CD4-positive, alpha-beta T cell (primary cell): ENCODE results near the gene HK1. TPM values are rescaled to one million over a fixed set of nuclear protein-coding genes. Genes with fewer than 3 reads are reported as not detected.

Experiments used
- ATAC-seq: fragments of 200-7000 bp; cut with Tn5 transposase; one replicate; pipeline ENCODE4 v1.10.0; 2022; ENCODE audit warnings: mild to moderate bottlenecking; ENCODE audit not compliant: poor library complexity
- CTCF ChIA-PET: fragments of 350-600 bp; sonication (Branson Sonifier 250); formaldehyde crosslinking; loops from one replicate; lab custom pipeline; 2021; ENCODE audit warnings: antibody characterized with exemption, inconsistent platforms; lab: Charles Lee
- POLR2A ChIA-PET: fragments of 350-600 bp; sonication (Branson Sonifier 250); formaldehyde crosslinking; loops from one replicate; lab custom pipeline; 2021; ENCODE audit warnings: antibody characterized with exemption, inconsistent platforms; lab: Charles Lee
- DNase-seq, 14 experiments: peaks; one replicate each; pipeline ENCODE4 v3.0.0-alpha.2; 2013 to 2020; ENCODE audit warnings: mixed read lengths in 2 of 14
- H3K27ac ChIP-seq, 2 donors: one replicate each; pipeline versions ENCODE4 v1.5.1 to v1.7.0; 2013; ENCODE audit warnings: low read length in 2 of 2, low read depth in 1 of 2, mild to moderate bottlenecking in 1 of 2
- H3K27me3 ChIP-seq, 2 experiments: 1 replicate in 1 of 2; 2 replicates in 1 of 2; pipeline versions ENCODE4 v1.6.1 to v1.7.0; 2013; ENCODE audit warnings: low read length in 2 of 2, control low read depth in 1 of 2, mild to moderate bottlenecking in 1 of 2, moderate library complexity in 1 of 2; ENCODE audit not compliant: insufficient read depth in 2 of 2, control insufficient read depth in 1 of 2
- H3K36me3 ChIP-seq: one replicate; pipeline ENCODE4 v1.6.1; 2013; ENCODE audit warnings: low read length, control low read depth; ENCODE audit not compliant: insufficient read depth
- H3K4me1 ChIP-seq: one replicate; pipeline ENCODE4 v1.6.1; 2013; ENCODE audit warnings: low read length, control low read depth; ENCODE audit not compliant: insufficient read depth
- H3K4me3 ChIP-seq: one replicate; pipeline ENCODE4 v1.5.1; 2013; ENCODE audit warnings: mild to moderate bottlenecking, low read length, moderate library complexity
- H3K9me3 ChIP-seq, 2 experiments: 1 replicate in 1 of 2; 2 replicates in 1 of 2; pipeline versions ENCODE4 v1.6.1 to v1.7.0; 2013; ENCODE audit warnings: low read length in 2 of 2, mild to moderate bottlenecking in 2 of 2, control low read depth in 1 of 2, moderate library complexity in 1 of 2; ENCODE audit not compliant: control insufficient read depth in 1 of 2, insufficient read depth in 1 of 2
- H3K27ac Mint-ChIP-seq: one replicate; pipeline ENCODE4 v1.8.0; 2020; ENCODE audit warnings: mixed read lengths
- H3K27me3 Mint-ChIP-seq: one replicate; pipeline ENCODE4 v1.8.0; 2021; ENCODE audit warnings: mixed read lengths
- H3K36me3 Mint-ChIP-seq: one replicate; pipeline ENCODE4 v1.8.0; 2021; ENCODE audit warnings: low read depth, mixed read lengths
- H3K4me1 Mint-ChIP-seq: one replicate; pipeline ENCODE4 v1.8.0; 2021; ENCODE audit warnings: low read depth, mixed read lengths
- H3K4me3 Mint-ChIP-seq: one replicate; pipeline ENCODE4 v1.8.0; 2020; ENCODE audit warnings: mild to moderate bottlenecking, mixed read lengths
- H3K9me3 Mint-ChIP-seq: one replicate; pipeline ENCODE4 v1.8.0; 2020; ENCODE audit warnings: mixed read lengths
- intact Hi-C, 2 experiments: fragments of 100-400 bp; cut with DNase I in 1 of 2; cut with micrococcal nuclease in 1 of 2; formaldehyde crosslinking; loops; one replicate each; pipeline versions ENCODE4 v1.15.1 to v1.9.0; 2023 to 2025; cut with DNase I, micrococcal nuclease
- total RNA-seq, 174 experiments: library from RNA in 2 of 174; stranded (reverse) in 2 of 174; gene quantifications; one replicate each; pipeline ENCODE4 v1.2.3 and lab custom pipeline; 2021 to 2026
- TF ChIP-seq, protein P1 (sequence below): fragments of 200-600 bp; IDR thresholded peaks from one replicate; pipeline ENCODE4 v1.8.0; 2022; ENCODE audit warnings: antibody characterized with exemption, mild to moderate bottlenecking

Gene HK1
- total RNA-seq, 2 experiments from 2014 or later = 45.6 to 48.1 TPM

DNA sequence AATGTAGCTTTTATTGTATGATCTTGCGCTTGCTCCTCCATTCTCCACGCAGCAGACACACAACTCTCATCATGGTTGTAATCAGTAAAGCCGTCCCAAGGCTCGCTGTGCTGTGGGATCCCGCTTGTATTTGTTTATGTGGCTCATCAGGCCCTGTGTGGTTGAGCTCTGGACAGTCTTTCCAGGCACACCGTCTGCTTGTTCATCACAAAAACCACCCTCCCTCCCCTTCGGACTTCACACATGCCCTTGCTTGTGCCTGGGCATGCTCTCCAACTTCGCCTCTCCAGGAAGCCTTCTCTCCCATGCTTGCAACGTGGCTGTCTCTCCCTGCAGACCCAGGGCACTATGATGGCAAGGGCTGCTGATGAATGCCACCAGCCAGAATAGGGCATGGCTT is 62.4 kb downstream of the HK1 start:
- intact Hi-C loops = no loop called here
- CTCF ChIA-PET = interaction anchor here (1.5 kb wide), 1 partner anchor 17 kb away, joined by 4 read pairs; no protein-coding TSS in a partner anchor
- Mint-ChIP-seq H3K4me3 (no peak overlapping the region), H3K27me3 (no peaks in the 10 kb centered on the region), H3K36me3 (peaks cover 31% of the 10 kb centered on the region), H3K9me3 (no peaks in the 10 kb centered on the region), H3K27ac (peak overlapping the region; percentile 10), H3K4me1 (peaks cover 76% of the 10 kb centered on the region)
- TF ChIP-seq, protein P1, sequence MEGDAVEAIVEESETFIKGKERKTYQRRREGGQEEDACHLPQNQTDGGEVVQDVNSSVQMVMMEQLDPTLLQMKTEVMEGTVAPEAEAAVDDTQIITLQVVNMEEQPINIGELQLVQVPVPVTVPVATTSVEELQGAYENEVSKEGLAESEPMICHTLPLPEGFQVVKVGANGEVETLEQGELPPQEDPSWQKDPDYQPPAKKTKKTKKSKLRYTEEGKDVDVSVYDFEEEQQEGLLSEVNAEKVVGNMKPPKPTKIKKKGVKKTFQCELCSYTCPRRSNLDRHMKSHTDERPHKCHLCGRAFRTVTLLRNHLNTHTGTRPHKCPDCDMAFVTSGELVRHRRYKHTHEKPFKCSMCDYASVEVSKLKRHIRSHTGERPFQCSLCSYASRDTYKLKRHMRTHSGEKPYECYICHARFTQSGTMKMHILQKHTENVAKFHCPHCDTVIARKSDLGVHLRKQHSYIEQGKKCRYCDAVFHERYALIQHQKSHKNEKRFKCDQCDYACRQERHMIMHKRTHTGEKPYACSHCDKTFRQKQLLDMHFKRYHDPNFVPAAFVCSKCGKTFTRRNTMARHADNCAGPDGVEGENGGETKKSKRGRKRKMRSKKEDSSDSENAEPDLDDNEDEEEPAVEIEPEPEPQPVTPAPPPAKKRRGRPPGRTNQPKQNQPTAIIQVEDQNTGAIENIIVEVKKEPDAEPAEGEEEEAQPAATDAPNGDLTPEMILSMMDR = no peak
- Histone ChIP-seq H3K27ac (no peak overlapping the region), H3K9me3 (no peaks in the 10 kb centered on the region), H3K27me3 (no peaks in the 10 kb centered on the region), H3K36me3 (peaks cover 14% of the 10 kb centered on the region), H3K4me3 (no peak overlapping the region), H3K4me1 (peaks cover 73% of the 10 kb centered on the region)
- DNase-seq (no peak), ATAC-seq (no peak)
- POLR2A ChIA-PET = no interaction called here

DNA sequence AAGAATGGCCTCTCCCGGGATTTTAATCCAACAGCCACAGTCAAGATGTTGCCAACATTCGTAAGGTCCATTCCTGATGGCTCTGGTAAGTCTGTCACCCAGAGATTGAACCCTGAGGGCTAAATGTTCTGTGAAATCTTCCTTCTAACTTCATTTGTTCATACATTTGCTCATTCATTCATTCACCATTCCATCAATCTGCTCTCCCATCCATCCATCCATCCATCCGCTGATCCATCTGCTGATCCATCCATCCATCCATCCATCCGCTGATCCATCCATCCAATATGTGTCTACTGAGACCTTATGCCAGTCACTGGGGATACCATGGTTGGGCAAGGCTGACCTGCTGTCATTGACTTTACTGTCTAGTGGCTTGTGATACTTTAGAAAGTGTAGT is 65.6 kb downstream of the HK1 start:
- Mint-ChIP-seq H3K4me3 (peak overlapping the region; percentile 55), H3K9me3 (no peaks in the 10 kb centered on the region), H3K36me3 (peaks cover 31% of the 10 kb centered on the region), H3K27me3 (no peaks in the 10 kb centered on the region), H3K27ac (peak overlapping the region; percentile 90), H3K4me1 (peaks cover 84% of the 10 kb centered on the region)
- intact Hi-C loops = loop anchor here in 1 of 2 experiments (2.0 kb wide), 3 partner anchors 15 to 25 kb away; no protein-coding TSS in a partner anchor
- ChIA-PET CTCF (interaction anchor here (1.1 kb wide), 1 partner anchor 9 kb away, joined by 4 read pairs; no protein-coding TSS in a partner anchor), POLR2A (interaction anchor here (0.8 to 1.8 kb wide), 4 partner anchors 13 to 25 kb away, joined by 3 to 30 read pairs (median 4); no protein-coding TSS in a partner anchor)
- no peaks in the 10 kb centered on the region for H3K9me3 ChIP-seq
- H3K27ac ChIP-seq = peak overlapping the region; percentile 69 to 81
- DNase-seq (no peak), ATAC-seq (no peak)
- H3K4me3 ChIP-seq = no peak overlapping the region
- peaks cover 24% of the 10 kb centered on the region for H3K36me3 ChIP-seq
- TF ChIP-seq, protein P1 = no peak
- H3K4me1 ChIP-seq = peaks cover 78% of the 10 kb centered on the region
- no peaks in the 10 kb centered on the region for H3K27me3 ChIP-seq

DNA sequence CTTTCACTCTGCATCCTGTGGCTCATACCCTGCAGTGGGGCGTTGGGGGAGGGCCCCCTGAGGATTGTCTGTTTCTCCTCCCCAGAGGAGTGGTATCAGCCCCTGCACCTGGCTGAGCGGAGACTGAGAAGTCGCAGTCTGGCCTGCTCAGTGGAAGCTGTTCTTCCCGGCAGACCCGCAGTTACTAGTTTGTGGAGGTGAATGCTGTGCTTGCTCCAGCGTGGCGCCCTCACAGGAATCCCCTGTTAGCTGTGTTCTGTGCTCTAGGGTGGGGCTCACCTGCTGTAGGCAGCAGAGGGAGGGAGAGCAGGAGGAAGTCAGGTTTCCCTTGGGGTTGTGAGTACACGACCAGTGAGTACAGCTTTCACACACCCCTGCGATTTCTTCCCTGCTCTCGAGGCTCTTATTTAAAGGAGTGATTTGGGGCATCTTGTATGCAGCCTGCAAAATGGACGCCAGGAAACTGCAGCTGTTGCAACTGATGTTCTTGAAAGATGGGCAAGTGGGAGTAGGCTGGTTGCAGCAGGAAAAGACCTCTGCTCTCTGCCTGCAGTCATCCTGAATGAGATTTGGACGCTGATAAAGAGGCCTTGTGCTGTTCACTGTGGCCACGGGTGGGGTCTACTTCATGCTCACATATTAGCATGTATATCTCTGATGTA is 66.4 kb downstream of the HK1 start:
- Mint-ChIP-seq H3K4me3 (peak overlapping the region; percentile 28), H3K9me3 (no peaks in the 10 kb centered on the region), H3K27me3 (no peaks in the 10 kb centered on the region), H3K4me1 (peaks cover 85% of the 10 kb centered on the region), H3K27ac (peak overlapping the region; percentile 90), H3K36me3 (peaks cover 38% of the 10 kb centered on the region)
- H3K4me3 ChIP-seq = no peak overlapping the region
- DNase-seq = peak in 5 of 14 experiments; percentile 17 to 60 (median 56)
- H3K36me3 ChIP-seq = peaks cover 24% of the 10 kb centered on the region
- no peaks in the 10 kb centered on the region for H3K27me3 ChIP-seq
- ChIA-PET CTCF (interaction anchor here (1.1 kb wide), 1 partner anchor 8 kb away, joined by 4 read pairs; no protein-coding TSS in a partner anchor), POLR2A (interaction anchor here (0.7 to 1.8 kb wide), 10 partner anchors 9 to 235 kb away, joined by 3 to 30 read pairs (median 3); no protein-coding TSS in a partner anchor)
- peak overlapping the region; percentile 69 to 81 for H3K27ac ChIP-seq
- TF ChIP-seq, protein P1 = no peak
- intact Hi-C loops = loop anchor here in 1 of 2 experiments (2.0 kb wide), 3 partner anchors 14 to 26 kb away; no protein-coding TSS in a partner anchor
- H3K9me3 ChIP-seq = no peaks in the 10 kb centered on the region
- peaks cover 79% of the 10 kb centered on the region for H3K4me1 ChIP-seq
- peak; percentile 71 for ATAC-seq
